NCI-H2196 treated with DMSO at 0.1 percent for 48 hours (cell line): Measurements from ENCODE around the gene ITGA3.

ENCODE experiments used
- DNase-seq: peaks from one replicate; lab custom pipeline; 2025; ENCODE audit not compliant: unreplicated experiment; lab: John Stamatoyannopoulos, UW

ITGA3 gene

DNA sequence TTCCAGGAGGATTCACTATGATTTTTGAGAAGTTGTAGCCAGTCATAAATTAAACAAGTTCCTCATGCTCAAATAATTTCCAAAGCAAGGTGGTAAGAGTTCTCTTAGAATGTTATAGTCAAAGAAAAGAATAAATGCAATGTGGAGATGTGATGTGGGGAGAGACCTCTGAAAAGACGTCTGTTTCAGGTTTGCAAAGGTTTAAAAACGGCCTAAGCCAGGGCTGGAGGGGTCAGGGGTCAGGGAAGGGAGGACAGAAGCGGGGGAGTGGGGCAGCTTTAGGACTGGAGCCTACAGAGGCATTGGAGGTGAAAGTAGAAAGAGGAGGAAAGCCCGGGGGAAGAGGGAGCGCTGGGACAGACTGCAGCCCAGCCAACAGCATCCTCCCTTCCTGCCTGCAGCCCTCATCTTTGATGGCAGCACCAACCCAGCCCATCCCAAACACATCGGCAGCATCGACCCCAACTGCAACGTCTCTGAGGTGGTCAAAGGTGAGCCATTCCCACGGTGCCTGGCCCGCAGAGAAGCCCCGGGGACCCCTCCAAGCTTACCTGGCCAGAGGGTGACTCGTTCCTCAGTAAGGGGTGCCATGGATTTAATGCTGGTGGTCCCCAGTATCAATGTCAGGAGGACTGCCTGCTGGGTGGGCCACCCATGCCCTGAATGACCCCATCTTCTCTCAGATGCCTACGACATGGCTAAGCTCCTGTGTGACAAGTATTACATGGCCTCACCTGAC lies 50.7 kb downstream of the ITGA3 start:
- DNase-seq: no peak

DNA sequence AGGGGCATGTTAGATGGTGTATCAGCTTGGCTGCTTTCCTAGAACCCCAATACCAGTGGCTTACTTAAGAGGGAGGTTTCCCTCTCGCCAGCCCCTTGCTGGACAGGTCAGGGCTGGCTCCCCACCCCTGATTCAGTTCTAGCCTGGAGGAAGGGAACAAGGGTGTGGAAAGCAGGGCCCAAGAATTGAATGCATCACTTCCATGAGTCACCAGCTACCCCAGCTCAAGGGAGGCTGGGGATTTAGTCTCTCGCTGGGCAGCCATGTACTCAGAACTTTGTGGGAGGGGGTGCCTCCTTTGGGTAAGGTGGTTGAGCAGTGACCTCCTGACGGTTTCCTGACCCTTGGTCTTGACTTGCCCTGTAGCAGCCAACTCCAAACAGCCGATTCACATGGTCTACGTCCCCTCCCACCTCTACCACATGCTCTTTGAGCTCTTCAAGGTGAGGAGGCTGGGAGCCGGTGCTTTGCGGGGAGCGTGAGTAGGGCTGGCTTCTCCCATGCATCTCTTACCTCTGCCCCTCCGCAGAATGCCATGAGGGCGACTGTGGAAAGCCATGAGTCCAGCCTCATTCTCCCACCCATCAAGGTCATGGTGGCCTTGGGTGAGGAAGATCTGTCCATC lies 52.0 kb downstream of the ITGA3 start:
- DNase-seq: no peak

DNA sequence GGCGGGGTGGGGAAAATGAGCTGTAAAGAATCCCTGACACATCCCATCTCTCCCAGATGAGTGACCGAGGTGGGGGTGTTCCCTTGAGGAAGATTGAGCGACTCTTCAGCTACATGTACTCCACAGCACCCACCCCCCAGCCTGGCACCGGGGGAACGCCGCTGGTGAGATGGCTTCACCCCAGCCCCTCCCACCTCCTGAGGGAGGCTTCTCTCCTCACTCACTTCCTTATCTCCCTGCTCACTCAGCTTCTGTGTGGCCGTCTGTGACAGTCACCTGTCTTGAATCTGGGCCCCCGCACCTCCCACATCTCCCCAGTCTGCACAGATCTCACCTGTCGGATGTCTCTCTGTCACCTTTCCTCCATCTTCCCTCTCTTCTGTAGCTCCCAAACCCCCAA lies 52.6 kb downstream of the ITGA3 start:
- DNase-seq: no peak

- no peak for DNase-seq
Observed at GRCh38 chr17:50109207-50109606, 53.3 kb downstream of the ITGA3 start.

GRCh38 chr17:50109785-50110184 lies 53.9 kb downstream of the ITGA3 start:
- no peak for DNase-seq

GRCh38 chr17:50110591-50111349 lies 54.9 kb downstream of the ITGA3 start:
- no peak for DNase-seq

- DNase-seq: no peak
Observed at GRCh38 chr17:50111673-50112655, 56.1 kb downstream of the ITGA3 start.

GRCh38 chr17:50112694-50113093 lies 56.8 kb downstream of the ITGA3 start:
- no peak for DNase-seq

DNA sequence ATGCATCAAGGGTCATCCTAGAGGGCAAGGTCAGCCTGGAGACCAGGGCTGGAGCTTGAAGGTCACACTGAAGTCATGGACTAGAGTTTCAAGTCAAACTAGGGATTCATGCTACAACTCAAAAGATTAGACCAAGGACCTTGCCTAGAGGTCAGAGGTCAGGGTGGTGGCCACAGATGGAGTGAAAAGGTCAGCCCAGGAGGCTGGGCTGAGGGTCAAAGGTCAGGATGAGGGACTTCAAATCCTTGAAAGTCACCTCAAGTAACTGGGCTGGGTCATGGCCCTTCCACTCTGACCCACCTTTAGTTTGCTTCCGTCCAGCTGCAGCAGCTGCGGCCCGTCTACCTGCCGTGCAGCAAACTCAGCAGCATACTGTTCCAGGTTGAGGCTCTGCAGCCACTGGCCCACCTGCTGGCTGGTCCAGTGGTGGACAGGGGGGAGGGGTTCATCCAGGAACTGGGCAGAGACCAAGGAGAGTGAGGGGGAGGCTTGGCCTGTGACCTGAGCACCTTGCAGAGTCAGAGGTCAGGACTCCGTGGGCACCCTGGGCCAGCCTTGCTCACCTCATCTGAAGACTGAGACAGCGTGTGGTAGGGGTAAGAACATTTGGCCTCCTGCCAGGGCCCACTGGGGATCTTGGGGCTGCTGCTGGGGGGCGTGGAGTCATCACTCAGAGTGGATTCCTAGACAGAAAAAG lies 57.9 kb downstream of the ITGA3 start:
- no peak for DNase-seq

DNA sequence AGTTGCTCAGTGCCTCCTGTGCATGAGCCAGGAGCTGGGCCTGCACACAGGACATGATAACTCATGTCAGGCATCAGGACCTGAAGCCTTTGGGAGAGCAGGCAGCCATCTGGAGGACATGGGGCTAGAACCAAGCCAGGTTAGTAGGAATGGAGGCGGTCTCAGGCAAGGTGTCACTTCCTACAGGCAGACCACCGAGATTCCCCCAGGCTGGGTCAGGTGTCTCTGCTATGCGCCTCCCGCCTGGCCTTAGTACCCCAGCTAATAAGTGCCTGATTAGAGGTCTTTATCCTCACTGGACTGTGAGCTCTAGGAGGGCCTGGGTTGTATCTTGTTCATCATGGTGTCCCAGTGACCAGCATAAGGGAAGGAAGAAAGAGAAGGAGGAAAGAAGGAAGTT lies 58.5 kb downstream of the ITGA3 start:
- DNase-seq: no peak

DNA sequence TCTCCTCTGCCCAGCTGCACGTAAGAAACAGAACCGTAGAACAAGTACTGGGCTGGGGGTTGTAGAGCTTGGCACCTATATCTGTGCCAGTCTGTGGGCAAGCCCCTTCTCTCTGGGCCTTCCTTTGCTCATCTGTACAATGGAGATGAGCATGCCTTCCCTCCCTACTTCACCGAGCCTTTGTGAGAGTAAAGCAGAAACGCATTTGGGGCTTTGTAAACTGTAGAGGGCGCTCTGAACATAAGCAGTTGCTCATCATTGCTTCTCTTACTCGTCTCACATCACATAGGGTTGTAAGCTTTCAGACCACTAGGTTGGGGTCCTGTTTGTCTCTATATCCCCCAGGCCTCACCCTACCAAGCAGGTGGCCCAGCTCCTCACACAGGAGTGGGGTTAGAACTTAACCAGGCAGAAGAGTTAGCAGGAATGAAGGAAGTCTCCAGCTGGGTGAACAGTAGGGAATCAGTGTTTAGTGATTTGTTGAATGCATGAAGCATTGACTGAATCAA lies 59.0 kb downstream of the ITGA3 start:
- DNase-seq: peak; percentile 35

DNA sequence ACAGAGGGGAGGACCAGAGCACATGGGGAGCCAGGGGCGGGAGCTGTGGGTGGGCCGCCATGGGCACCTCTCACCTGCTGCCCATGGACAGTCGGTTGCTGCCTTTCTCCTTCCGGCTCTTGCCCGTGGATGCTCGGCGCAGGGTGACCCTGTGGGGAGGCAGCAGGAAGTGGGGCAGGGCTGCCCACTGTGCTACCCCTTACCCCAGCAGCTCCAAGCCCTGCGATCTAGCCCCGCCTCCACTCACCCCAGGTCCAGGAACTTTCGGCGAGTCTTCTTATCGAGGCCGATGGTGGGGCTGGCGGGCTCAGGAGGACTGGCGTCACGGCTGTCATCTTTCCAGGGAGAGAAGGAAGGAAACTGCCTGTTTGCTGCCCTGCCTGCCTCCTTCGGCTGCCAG lies 59.8 kb downstream of the ITGA3 start:
- no peak for DNase-seq

DNA sequence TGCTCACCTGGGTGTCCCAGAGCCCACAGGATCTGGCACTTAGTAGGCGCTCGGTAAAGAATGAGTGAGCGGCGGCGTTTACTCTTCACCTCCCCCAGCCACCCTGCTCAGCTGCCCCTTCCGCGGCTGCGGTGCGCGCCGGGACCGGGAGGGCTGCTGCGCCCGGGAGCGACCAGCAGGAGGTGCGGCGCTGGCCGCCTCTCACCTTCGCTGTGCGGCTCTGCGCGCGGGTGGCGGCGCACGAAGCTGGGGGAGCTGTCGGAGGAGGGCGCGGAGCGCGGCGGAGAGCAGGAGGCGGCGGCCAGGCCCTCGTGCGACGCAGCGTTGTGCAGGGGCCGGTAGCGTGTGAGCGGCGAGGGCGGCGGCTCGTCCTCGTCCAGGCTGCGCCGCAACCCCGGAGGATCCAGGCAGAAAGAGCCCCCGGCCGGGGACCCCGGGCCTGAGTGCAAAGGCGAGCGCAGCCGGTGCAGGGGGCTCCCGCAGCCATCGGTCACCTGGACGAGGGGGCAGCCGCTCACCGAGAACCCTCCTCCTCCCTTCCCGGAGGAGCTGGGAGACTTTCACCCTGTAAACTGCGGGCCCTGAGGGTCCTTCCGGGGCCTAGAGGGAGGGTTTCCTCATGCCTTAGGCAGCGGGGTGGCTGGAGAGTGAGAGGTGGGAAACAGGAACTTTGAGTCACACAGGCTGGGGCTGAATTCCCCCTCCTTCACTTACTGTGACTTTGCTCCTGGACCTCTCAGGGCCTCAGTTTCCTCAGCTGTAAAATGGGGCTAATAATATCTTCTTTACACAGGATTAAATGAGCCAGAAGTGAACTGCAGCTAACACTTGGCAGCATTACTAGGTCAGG lies 61.5 kb downstream of the ITGA3 start:
- DNase-seq: no peak

- no peak for DNase-seq
Observed at GRCh38 chr17:50118076-50118827, 62.3 kb downstream of the ITGA3 start.

GRCh38 chr17:50118828-50119218 lies 62.9 kb downstream of the ITGA3 start:
- DNase-seq: no peak

GRCh38 chr17:50120475-50121253 lies 64.8 kb downstream of the ITGA3 start:
- DNase-seq: no peak

- DNase-seq: no peak
Observed at GRCh38 chr17:50122945-50123344, 67.0 kb downstream of the ITGA3 start.
